OCI-LY1 (cell line): ENCODE data around the gene GSE1.

Experiments
- H2AFZ ChIP-seq: fragments of 200-600 bp; sonication (generic), shearing (Covaris generic); 2 replicates; pipeline ENCODE4 v1.6.0; 2014; ENCODE audit warnings: antibody characterized with exemption, mild to moderate bottlenecking, low read length
- H3F3A ChIP-seq: fragments of 200-600 bp; sonication (generic), shearing (Covaris generic); 2 replicates; pipeline ENCODE4 v1.6.0; 2014; ENCODE audit warnings: mild to moderate bottlenecking, antibody characterized with exemption, low read length, moderate library complexity; ENCODE audit not compliant: insufficient read depth
- H3K27ac ChIP-seq: fragments of 200-600 bp; sonication (generic); 2 replicates; pipeline ENCODE4 v1.5.1; 2014; ENCODE audit warnings: low read length, mixed run types, mild to moderate bottlenecking, low read depth; ENCODE audit not compliant: poor library complexity, severe bottlenecking
- H3K27me3 ChIP-seq: fragments of 200-600 bp; sonication (generic); 2 replicates; pipeline ENCODE4 v1.6.0; 2014; ENCODE audit warnings: antibody characterized with exemption, mild to moderate bottlenecking, low read length, moderate library complexity; ENCODE audit not compliant: insufficient read depth
- H3K36me3 ChIP-seq: fragments of 200-600 bp; sonication (generic); 2 replicates; pipeline ENCODE4 v1.6.1; 2014; ENCODE audit warnings: mild to moderate bottlenecking, antibody characterized with exemption, low read length, moderate library complexity, mixed read lengths; ENCODE audit not compliant: insufficient read depth
- H3K4me1 ChIP-seq: fragments of 200-600 bp; sonication (generic); 2 replicates; pipeline ENCODE4 v1.5.1; 2014; ENCODE audit warnings: mild to moderate bottlenecking, low read length, moderate library complexity; ENCODE audit not compliant: insufficient read depth, severe bottlenecking
- H3K4me2 ChIP-seq: fragments of 200-600 bp; sonication (generic), shearing (Covaris generic); 2 replicates; pipeline ENCODE4 v1.6.1; 2014; ENCODE audit warnings: low read length
- H3K4me3 ChIP-seq: fragments of 200-600 bp; sonication (generic); 2 replicates; pipeline ENCODE4 v1.5.1; 2014; ENCODE audit warnings: low read length, low read depth, mild to moderate bottlenecking, mixed read lengths; ENCODE audit not compliant: poor library complexity, severe bottlenecking
- H3K79me2 ChIP-seq: fragments of 200-600 bp; shearing (Covaris generic); 2 replicates; pipeline ENCODE4 v1.6.1; 2016; ENCODE audit warnings: mixed run types, low read length, mixed read lengths; ENCODE audit not compliant: insufficient read depth
- H3K9ac ChIP-seq: fragments of 200-600 bp; sonication (generic), shearing (Covaris generic); 2 replicates; pipeline ENCODE4 v1.6.1; 2014; ENCODE audit warnings: mild to moderate bottlenecking, low read length, mixed read lengths
- H3K9me2 ChIP-seq: fragments of 200-600 bp; sonication (generic), shearing (Covaris generic); 2 replicates; pipeline ENCODE4 v1.6.1; 2014; ENCODE audit warnings: low read depth, mild to moderate bottlenecking, low read length, mixed read lengths
- H3K9me3 ChIP-seq: fragments of 200-600 bp; shearing (Covaris generic); 2 replicates; pipeline ENCODE4 v1.6.1; 2014; ENCODE audit warnings: low read length, mixed read lengths
- H4K20me1 ChIP-seq: fragments of 200-600 bp; sonication (generic), shearing (Covaris generic); 2 replicates; pipeline ENCODE4 v1.6.0; 2016; ENCODE audit warnings: mild to moderate bottlenecking, low read length; ENCODE audit not compliant: insufficient read depth
- EZH2 ChIP-seq: fragments of 200-600 bp; sonication (generic), shearing (Covaris generic); IDR thresholded peaks from 2 replicates; pipeline ENCODE4 v1.8.0; 2017; ENCODE audit warnings: borderline replicate concordance, mixed run types, mild to moderate bottlenecking, antibody characterized with exemption, low read length, moderate library complexity, mixed read lengths
- TF ChIP-seq, protein P1 (sequence below): fragments of 200-600 bp; sonication (generic), shearing (Covaris generic); IDR thresholded peaks from 2 replicates; pipeline ENCODE4 v1.5.1; 2017; ENCODE audit warnings: mild to moderate bottlenecking, antibody characterized with exemption, low read length, moderate library complexity, mixed read lengths

GSE1 gene

GRCh38 chr16:85711982-85712587 lies 99.0 kb downstream of the GSE1 start:
- no peaks in the 10 kb centered on the region for H3K79me2 ChIP-seq
- H3K27me3 ChIP-seq: peaks cover 20% of the 10 kb centered on the region; the same call in 1 of the 2 replicates
- H3F3A ChIP-seq: no peaks in the 10 kb centered on the region
- H3K4me3 ChIP-seq: no peak overlapping the region
- peaks cover 5% of the 10 kb centered on the region; the same call in 1 of the 2 replicates for H3K36me3 ChIP-seq
- 0 out of 2 replicates have a peak, but pooled peaks cover 4% of the 10 kb centered on the region for H3K9me3 ChIP-seq
- no peaks in the 10 kb centered on the region for H3K4me1 ChIP-seq
- no peak overlapping the region for H2AFZ ChIP-seq
- no peaks in the 10 kb centered on the region for H3K9me2 ChIP-seq
- H3K27ac ChIP-seq: no peak overlapping the region
- H4K20me1 ChIP-seq: no peaks in the 10 kb centered on the region
- no peak overlapping the region for H3K4me2 ChIP-seq
- TF ChIP-seq, protein P1, sequence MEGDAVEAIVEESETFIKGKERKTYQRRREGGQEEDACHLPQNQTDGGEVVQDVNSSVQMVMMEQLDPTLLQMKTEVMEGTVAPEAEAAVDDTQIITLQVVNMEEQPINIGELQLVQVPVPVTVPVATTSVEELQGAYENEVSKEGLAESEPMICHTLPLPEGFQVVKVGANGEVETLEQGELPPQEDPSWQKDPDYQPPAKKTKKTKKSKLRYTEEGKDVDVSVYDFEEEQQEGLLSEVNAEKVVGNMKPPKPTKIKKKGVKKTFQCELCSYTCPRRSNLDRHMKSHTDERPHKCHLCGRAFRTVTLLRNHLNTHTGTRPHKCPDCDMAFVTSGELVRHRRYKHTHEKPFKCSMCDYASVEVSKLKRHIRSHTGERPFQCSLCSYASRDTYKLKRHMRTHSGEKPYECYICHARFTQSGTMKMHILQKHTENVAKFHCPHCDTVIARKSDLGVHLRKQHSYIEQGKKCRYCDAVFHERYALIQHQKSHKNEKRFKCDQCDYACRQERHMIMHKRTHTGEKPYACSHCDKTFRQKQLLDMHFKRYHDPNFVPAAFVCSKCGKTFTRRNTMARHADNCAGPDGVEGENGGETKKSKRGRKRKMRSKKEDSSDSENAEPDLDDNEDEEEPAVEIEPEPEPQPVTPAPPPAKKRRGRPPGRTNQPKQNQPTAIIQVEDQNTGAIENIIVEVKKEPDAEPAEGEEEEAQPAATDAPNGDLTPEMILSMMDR: no peak
- no peak for TF ChIP-seq EZH2
- H3K9ac ChIP-seq: no peak overlapping the region

DNA sequence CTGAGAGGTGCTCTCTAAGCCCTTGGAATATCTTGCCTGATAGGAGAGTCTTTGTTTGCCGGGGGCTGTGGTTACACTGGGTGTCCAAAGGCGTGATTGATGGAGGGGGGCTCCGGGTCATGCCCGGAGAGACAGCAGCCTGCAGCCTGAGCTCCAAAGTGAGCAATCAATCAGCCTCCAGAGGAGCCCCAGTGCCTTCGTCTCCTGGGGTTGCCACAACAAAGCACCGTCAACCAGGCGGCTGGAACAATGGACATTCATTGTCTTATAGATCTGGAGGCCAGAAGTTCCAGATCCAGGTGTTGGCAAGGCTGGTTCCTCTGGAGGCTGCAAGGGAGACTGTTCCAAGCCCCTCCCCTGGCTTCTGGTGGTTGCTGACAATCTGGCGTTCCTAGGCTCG lies 99.7 kb downstream of the GSE1 start:
- no peaks in the 10 kb centered on the region for H3K79me2 ChIP-seq
- H3K9me3 ChIP-seq: 0 out of 2 replicates have a peak, but pooled peaks cover 4% of the 10 kb centered on the region
- TF ChIP-seq, protein P1: no peak
- no peak for TF ChIP-seq EZH2
- H3K27me3 ChIP-seq: peaks cover 20% of the 10 kb centered on the region; the same call in 1 of the 2 replicates
- peaks cover 5% of the 10 kb centered on the region; the same call in 1 of the 2 replicates for H3K36me3 ChIP-seq
- H3K27ac ChIP-seq: no peak overlapping the region
- no peaks in the 10 kb centered on the region for H3K4me1 ChIP-seq
- H3F3A ChIP-seq: no peaks in the 10 kb centered on the region
- no peaks in the 10 kb centered on the region for H4K20me1 ChIP-seq
- no peak overlapping the region for H3K4me3 ChIP-seq
- no peak overlapping the region for H2AFZ ChIP-seq
- no peak overlapping the region for H3K4me2 ChIP-seq
- H3K9ac ChIP-seq: no peak overlapping the region
- no peaks in the 10 kb centered on the region for H3K9me2 ChIP-seq

GRCh38 chr16:85715169-85716021 lies 102.3 kb downstream of the GSE1 start:
- TF ChIP-seq, protein P1: no peak
- TF ChIP-seq EZH2: no peak
- no peaks in the 10 kb centered on the region for H3K4me1 ChIP-seq
- H3K79me2 ChIP-seq: no peaks in the 10 kb centered on the region
- no peak overlapping the region for H2AFZ ChIP-seq
- 0 out of 2 replicates have a peak, but pooled peaks cover 4% of the 10 kb centered on the region for H3K9me3 ChIP-seq
- H3K27me3 ChIP-seq: peaks cover 14% of the 10 kb centered on the region; the same call in 1 of the 2 replicates
- H3K27ac ChIP-seq: no peak overlapping the region
- H3K4me3 ChIP-seq: no peak overlapping the region
- peaks cover 5% of the 10 kb centered on the region; the same call in 1 of the 2 replicates for H3K36me3 ChIP-seq
- H3F3A ChIP-seq: no peaks in the 10 kb centered on the region
- no peaks in the 10 kb centered on the region for H3K9me2 ChIP-seq
- H4K20me1 ChIP-seq: no peaks in the 10 kb centered on the region
- no peak overlapping the region for H3K4me2 ChIP-seq
- no peak overlapping the region for H3K9ac ChIP-seq
